K562 (cell line): ENCODE data around the gene GPATCH4. TPM values are rescaled to one million over a fixed set of nuclear protein-coding genes. Genes with fewer than 3 reads are reported as not detected.

Experiments
- BMI1 ChIP-seq: fragments of 150-350 bp; IDR thresholded peaks from 2 replicates; pipeline ENCODE4 v1.6.1; 2014; ENCODE audit warnings: low read length
- CREB3 ChIP-seq: fragments of 450-650 bp; conservative IDR thresholded peaks from 2 replicates; pipeline ENCODE4 v1.6.1; 2016; ENCODE audit warnings: missing genetic modification characterization, low read depth, mild to moderate bottlenecking, missing compliant biosample characterization, moderate library complexity
- CXXC5 ChIP-seq: fragments of 250-450 bp; sonication (Bioruptor Pico); IDR thresholded peaks from 2 replicates; pipeline ENCODE4 v1.8.0; 2022; ENCODE audit warnings: inconsistent platforms, mild to moderate bottlenecking, moderate library complexity
- EWSR1 ChIP-seq: fragments of 450-650 bp; IDR thresholded peaks from 2 replicates; pipeline ENCODE4 v1.6.1; 2018; ENCODE audit warnings: borderline replicate concordance, mild to moderate bottlenecking, low read depth, moderate library complexity; ENCODE audit not compliant: partially characterized antibody
- FOXA1 ChIP-seq: fragments of 450-650 bp; IDR thresholded peaks from 2 replicates; pipeline ENCODE4 v1.6.1; 2016; ENCODE audit warnings: mild to moderate bottlenecking, borderline replicate concordance
- HDAC8 ChIP-seq: fragments of 450-650 bp; IDR thresholded peaks from 2 replicates; pipeline ENCODE4 v1.6.1; 2016; ENCODE audit warnings: mild to moderate bottlenecking, missing genetic modification characterization, moderate library complexity, missing compliant biosample characterization
- MEIS2 ChIP-seq: fragments of 450-650 bp; IDR thresholded peaks from 2 replicates; pipeline ENCODE4 v1.6.1; 2014; ENCODE audit warnings: mild to moderate bottlenecking; ENCODE audit not compliant: partially characterized antibody
- PHB ChIP-seq: fragments of 250-450 bp; sonication (Bioruptor Pico); IDR thresholded peaks from 2 replicates; pipeline ENCODE4 v1.5.0; 2021
- RFX1 ChIP-seq: fragments of 450-650 bp; IDR thresholded peaks from 2 replicates; pipeline ENCODE4 v1.6.1; 2016; ENCODE audit warnings: mild to moderate bottlenecking, moderate library complexity
- SMAD3 ChIP-seq: fragments of 450-650 bp; formaldehyde crosslinking; conservative IDR thresholded peaks from 2 replicates; pipeline ENCODE4 v1.4.0; 2020; ENCODE audit warnings: mild to moderate bottlenecking
- SRSF1 ChIP-seq: fragments of 200-400 bp; formaldehyde crosslinking; IDR thresholded peaks from 2 replicates; pipeline ENCODE4 v1.6.1; 2017; ENCODE audit warnings: mild to moderate bottlenecking, low read depth, low read length, moderate library complexity
- STAG1 ChIP-seq: sonication (generic); formaldehyde crosslinking; IDR thresholded peaks from 2 replicates; pipeline ENCODE4 v1.5.0; 2020; ENCODE audit warnings: missing genetic modification reagents, borderline replicate concordance
- TARDBP ChIP-seq: fragments of 450-650 bp; IDR thresholded peaks from 2 replicates; pipeline ENCODE4 v1.6.1; 2016
- ZBED1 ChIP-seq: IDR thresholded peaks from 2 replicates; pipeline ENCODE4 v1.6.1; 2014
- ZNF212 ChIP-seq: fragments of 450-650 bp; formaldehyde crosslinking; IDR thresholded peaks from 2 replicates; pipeline ENCODE4 v1.4.0; 2020; ENCODE audit warnings: mild to moderate bottlenecking
- ZNF23 ChIP-seq: fragments of 250-450 bp; sonication (Bioruptor Pico); IDR thresholded peaks from 2 replicates; pipeline ENCODE4 v1.4.0; 2020; ENCODE audit warnings: mild to moderate bottlenecking
- ZNF274 ChIP-seq: IDR thresholded peaks from 2 replicates; pipeline ENCODE4 v1.6.1; 2011; ENCODE audit warnings: low read depth, mild to moderate bottlenecking, low read length, moderate library complexity, borderline replicate concordance
- ZNF431 ChIP-seq: sonication (generic); formaldehyde crosslinking; IDR thresholded peaks from 2 replicates; pipeline ENCODE4 v1.8.0; 2022; ENCODE audit warnings: mild to moderate bottlenecking, missing genetic modification reagents
- ZNF518B ChIP-seq: fragments of 250-450 bp; sonication (Bioruptor Pico); IDR thresholded peaks from 2 replicates; pipeline ENCODE4 v1.5.0; 2021; ENCODE audit warnings: mild to moderate bottlenecking, moderate library complexity
- ZNF584 ChIP-seq: fragments of 200-800 bp; sonication (Bioruptor generic); IDR thresholded peaks from 2 replicates; pipeline ENCODE4 v1.6.1; 2016; ENCODE audit warnings: low read depth, mild to moderate bottlenecking, missing genetic modification characterization, missing compliant biosample characterization
- ZNF586 ChIP-seq: fragments of 450-650 bp; formaldehyde crosslinking; conservative IDR thresholded peaks from 2 replicates; pipeline ENCODE4 v1.4.0; 2020; ENCODE audit warnings: mild to moderate bottlenecking, moderate library complexity
- ZSCAN29 ChIP-seq: fragments of 450-650 bp; IDR thresholded peaks from 2 replicates; pipeline ENCODE4 v1.6.1; 2017
- polyA plus RNA-seq, 8 experiments: library from polyadenylated mRNA; depleted of rRNA in 4 of 8; stranded (reverse) in 5 of 8; unstranded in 3 of 8; fragments of >200 nt; fragmentation: Nextera tagmentation in 2 of 8; fragmentation: Illumina TruSeq in 1 of 8; extraction: Ambion mirVana in 2 of 8; extraction: Trizol in 1 of 8; gene quantifications; 2 replicates each; pipeline versions ENCODE4 v1.2.1 to v1.2.3, GENCODE V29; 2011 to 2014; ENCODE audit warnings: inconsistent platforms in 1 of 8, missing spikeins in 1 of 8
- total RNA-seq, 7 experiments: library from RNA; depleted of rRNA in 6 of 7; stranded (reverse); fragments of >200 nt in 6 of 7; fragmentation: Illumina TruSeq in 2 of 7; extraction: Trizol in 2 of 7; gene quantifications; 2 replicates each; pipeline versions ENCODE4 v1.2.1 to v1.2.3, GENCODE V29; 2011 to 2021; ENCODE audit warnings: low replicate concordance in 1 of 7
- TF ChIP-seq, protein P1 (sequence below): sonication (generic); formaldehyde crosslinking; IDR thresholded peaks from 2 replicates; pipeline ENCODE4 v1.4.0; 2020; ENCODE audit warnings: mild to moderate bottlenecking, missing genetic modification reagents
- TF ChIP-seq, protein P2 (sequence below): fragments of 250-450 bp; sonication (Bioruptor Pico); IDR thresholded peaks from 2 replicates; pipeline ENCODE4 v1.8.0; 2021; ENCODE audit warnings: borderline replicate concordance, mild to moderate bottlenecking, moderate library complexity; ENCODE audit not compliant: poor library complexity, severe bottlenecking

Gene GPATCH4
- total and polyA plus RNA-seq, 9 of the 15 experiments (the other 6 are each of a cell fraction or from before 2014, with no cell fraction given): 43.7 to 105 (median 76.5) TPM

- TF ChIP-seq PHB (CRISPR knock-in tag): no peak
- no peak for TF ChIP-seq HDAC8 (tag)
- no peak for TF ChIP-seq ZBED1
- no peak for TF ChIP-seq ZNF431 (CRISPR knock-in tag)
- TF ChIP-seq, protein P1, sequence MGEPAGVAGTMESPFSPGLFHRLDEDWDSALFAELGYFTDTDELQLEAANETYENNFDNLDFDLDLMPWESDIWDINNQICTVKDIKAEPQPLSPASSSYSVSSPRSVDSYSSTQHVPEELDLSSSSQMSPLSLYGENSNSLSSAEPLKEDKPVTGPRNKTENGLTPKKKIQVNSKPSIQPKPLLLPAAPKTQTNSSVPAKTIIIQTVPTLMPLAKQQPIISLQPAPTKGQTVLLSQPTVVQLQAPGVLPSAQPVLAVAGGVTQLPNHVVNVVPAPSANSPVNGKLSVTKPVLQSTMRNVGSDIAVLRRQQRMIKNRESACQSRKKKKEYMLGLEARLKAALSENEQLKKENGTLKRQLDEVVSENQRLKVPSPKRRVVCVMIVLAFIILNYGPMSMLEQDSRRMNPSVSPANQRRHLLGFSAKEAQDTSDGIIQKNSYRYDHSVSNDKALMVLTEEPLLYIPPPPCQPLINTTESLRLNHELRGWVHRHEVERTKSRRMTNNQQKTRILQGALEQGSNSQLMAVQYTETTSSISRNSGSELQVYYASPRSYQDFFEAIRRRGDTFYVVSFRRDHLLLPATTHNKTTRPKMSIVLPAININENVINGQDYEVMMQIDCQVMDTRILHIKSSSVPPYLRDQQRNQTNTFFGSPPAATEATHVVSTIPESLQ: no peak
- no peak for TF ChIP-seq CREB3 (tag)
- TF ChIP-seq FOXA1: no peak
- no peak for TF ChIP-seq TARDBP
- no peak for TF ChIP-seq MEIS2
- no peak for TF ChIP-seq ZNF584 (CRISPR knock-in tag)
- TF ChIP-seq ZNF23 (CRISPR knock-in tag): no peak
- no peak for TF ChIP-seq ZNF586
- no peak for TF ChIP-seq SRSF1
- TF ChIP-seq, protein P2, sequence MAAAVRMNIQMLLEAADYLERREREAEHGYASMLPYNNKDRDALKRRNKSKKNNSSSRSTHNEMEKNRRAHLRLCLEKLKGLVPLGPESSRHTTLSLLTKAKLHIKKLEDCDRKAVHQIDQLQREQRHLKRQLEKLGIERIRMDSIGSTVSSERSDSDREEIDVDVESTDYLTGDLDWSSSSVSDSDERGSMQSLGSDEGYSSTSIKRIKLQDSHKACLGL (CRISPR knock-in tag): no peak
- no peak for TF ChIP-seq SMAD3
- no peak for TF ChIP-seq RFX1
- TF ChIP-seq STAG1 (CRISPR knock-in tag): no peak
- no peak for TF ChIP-seq ZNF518B
- TF ChIP-seq EWSR1: no peak
- TF ChIP-seq ZSCAN29: no peak
- no peak for TF ChIP-seq BMI1
- TF ChIP-seq CXXC5 (CRISPR knock-in tag): peak; percentile 84
- no peak for TF ChIP-seq ZNF274
- no peak for TF ChIP-seq ZNF212 (CRISPR knock-in tag)
These were observed 29.2 kb downstream of the GPATCH4 start, which contains the start of gene IQGAP3 (continued) for GRCh38 chr1:156571919-156572662.
